NCI-H748 (cell line): ENCODE data around the gene PCYOX1L.

Source experiments
- DNase-seq: peaks from one replicate; lab custom pipeline; 2025; ENCODE audit not compliant: unreplicated experiment; lab: John Stamatoyannopoulos, UW

PCYOX1L gene

GRCh38 chr5:149406203-149406978 lies 48.5 kb downstream of the PCYOX1L start:
- no peak for DNase-seq

GRCh38 chr5:149406979-149407306 lies 49.1 kb downstream of the PCYOX1L start:
- no peak for DNase-seq

DNA sequence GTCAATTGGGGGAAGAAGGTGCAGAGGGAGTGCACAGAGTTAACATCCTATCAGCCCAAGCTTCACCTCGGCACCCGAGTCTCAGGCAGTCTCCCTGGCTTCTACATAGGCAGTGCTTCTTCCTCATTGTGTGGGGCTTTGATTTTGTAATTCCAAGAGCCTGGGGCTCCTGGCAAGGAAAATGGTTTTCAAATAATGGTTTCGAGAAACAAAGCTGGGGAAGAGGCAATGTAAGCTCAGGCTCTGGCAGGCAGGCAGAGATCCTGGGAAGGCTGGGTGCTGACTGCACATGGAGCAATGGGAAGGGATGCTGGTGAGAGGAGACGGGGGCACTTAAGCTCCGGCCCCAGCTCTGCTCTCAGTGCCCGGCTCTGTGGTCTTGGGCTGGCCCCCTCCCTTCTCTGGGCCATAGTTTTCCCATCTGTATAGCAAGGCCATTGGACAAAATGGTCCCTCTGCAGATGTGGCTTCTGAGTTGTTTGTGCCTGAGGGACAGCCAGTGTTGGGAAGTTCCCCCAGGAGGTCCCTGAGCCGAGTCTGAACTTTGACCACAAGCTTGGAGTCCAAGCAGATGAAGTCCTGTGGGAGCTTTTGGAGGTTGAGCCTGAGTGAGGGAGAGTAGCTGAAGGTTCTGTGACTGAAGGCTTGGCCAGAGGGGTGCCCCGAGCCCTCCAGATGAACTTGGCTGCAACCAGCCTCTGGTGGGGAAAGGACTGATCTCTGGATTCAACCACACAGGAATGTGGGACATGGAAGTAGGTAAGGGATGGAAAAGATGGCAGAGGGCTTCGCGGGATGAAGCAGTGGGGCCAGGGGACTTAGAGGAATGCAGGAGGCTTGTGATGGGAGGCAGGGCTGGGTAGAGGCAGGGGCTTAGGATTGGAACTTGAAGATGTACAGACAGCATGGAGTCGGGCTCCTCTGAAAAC lies 49.7 kb downstream of the PCYOX1L start:
- no peak for DNase-seq

DNA sequence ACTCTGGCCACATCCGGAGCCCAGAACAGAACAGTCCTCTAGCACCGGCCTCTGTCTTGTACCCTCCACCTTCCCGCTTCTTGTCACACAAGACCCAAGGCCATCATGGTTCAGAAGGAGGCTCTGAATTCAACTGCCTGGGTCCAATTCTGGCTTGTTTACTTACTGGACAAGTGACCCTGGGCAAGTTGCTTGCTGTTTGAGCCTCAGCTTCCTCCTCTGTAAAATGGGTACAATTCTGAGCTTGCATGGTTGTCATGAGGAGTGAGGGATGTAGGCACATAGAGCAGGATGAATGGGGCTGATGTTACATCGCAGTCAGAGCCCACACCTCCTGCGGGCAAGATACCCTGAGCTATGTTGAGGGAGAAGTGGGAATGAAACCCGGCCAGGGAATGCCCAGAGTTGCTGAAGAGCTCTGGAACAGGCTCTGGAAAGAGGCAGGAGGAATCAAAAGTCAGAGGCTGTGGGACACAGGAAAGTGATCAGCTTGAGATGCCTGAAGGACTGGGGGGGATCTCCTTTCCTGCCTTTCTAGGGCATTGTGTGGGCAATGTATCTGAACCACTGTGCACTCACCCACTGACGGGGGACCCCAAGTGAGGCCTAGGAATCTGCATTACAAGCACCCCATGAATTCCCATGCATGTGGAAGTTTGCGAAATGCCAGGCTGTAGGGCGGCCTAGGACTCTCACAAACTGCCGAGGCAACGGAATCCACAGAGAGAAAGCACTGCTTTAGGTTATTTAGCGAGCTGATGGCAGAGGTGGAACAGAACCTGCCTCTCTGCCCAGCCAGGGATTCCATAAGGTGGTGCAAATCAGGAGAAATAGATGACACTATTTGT lies 50.6 kb downstream of the PCYOX1L start:
- DNase-seq: no peak

GRCh38 chr5:149409268-149409948 lies 51.6 kb downstream of the PCYOX1L start:
- no peak for DNase-seq

DNA sequence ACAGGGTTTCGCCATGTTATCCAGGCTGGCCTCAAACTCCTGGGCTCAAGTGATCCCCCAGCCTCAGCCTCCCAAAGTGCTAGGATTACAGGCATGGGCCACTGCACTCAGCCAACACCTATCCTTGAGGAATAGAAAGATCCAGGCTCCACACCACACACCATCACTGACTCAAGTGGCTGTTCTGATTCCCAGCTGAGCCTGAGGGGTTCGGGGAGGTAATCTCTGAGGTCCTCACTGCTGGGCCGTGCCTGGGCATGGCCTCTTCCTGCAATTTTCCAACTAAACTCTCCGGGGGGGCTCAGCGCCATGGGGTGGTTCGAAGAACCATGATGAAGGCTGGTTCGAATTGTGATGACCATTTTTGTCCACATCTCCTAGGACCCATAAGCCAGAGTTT lies 52.2 kb downstream of the PCYOX1L start:
- no peak for DNase-seq

DNA sequence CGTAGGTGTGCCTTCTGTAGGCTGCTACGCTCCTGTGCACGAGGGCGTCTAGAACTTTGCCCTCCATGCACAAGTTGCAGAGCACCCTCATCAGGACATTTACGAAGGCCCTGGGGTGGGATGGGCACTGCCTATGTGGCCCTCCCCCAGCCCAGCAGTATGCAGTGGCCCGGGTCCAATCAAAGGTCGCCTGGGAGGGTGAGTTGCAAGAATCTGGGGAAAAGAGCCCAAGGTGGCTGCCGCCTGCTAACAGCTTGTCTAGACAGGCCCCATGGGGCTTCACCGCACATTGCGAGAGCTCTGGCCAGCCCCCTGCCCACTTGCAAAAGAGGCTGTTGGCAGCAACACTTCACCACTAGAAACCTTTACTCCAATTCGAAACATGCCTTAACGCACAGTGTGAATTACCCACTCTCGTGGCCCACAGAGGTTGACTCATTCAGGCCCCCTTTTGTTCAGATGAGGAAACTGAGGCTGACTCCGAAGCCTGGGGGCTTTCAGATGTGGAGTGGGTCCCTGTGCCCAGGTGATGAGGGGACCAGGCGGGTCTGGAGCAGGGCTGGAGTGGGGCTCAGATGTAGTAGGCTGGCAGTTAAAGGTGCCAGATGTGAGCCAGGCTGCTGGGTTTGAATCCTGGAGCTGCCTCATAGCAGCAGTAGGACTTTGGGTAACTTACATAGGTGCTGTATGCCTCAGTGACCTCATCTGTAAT lies 53.0 kb downstream of the PCYOX1L start:
- no peak for DNase-seq

DNA sequence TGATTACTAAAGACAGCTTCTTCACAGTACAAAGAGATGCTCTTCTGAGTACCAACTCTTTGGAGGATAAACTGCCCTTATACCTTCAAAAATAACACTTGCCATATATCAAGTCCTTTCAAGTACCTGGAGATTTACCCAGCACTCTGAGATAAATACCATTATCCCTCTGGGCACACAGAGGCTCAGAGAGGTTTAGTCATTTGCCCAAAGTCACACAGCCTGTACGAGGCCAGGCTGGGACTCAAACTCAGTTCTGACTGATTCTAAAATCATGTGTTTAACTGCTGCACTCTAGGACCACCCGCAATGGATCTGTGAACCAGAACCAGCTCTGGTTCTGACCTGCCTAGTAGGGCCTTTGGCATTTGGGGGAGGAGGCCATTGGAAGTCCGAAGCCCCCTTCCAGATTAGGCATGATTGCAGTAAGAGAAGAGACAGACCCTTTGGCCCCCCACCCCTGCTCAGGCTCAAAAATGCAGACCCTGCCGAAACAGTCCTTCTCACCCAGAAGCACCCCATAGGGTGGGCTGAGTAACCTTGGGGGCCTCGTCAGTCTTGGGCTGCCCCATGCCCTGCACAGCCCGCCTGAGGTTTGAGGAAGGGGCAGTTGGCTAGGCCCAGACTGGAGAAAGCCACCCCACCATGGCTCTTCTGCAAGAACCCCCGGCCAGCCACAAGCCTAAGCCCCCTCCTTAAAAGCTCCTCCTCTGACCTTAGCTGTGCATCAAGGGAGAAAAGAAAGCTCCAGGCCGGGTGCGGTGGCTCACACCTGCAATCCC lies 54.1 kb downstream of the PCYOX1L start:
- DNase-seq: no peak

- DNase-seq: no peak
Observed at GRCh38 chr5:149412783-149413476, 55.1 kb downstream of the PCYOX1L start.

GRCh38 chr5:149413477-149414210 lies 55.8 kb downstream of the PCYOX1L start:
- no peak for DNase-seq

GRCh38 chr5:149414405-149415065 lies 56.7 kb downstream of the PCYOX1L start:
- no peak for DNase-seq

DNA sequence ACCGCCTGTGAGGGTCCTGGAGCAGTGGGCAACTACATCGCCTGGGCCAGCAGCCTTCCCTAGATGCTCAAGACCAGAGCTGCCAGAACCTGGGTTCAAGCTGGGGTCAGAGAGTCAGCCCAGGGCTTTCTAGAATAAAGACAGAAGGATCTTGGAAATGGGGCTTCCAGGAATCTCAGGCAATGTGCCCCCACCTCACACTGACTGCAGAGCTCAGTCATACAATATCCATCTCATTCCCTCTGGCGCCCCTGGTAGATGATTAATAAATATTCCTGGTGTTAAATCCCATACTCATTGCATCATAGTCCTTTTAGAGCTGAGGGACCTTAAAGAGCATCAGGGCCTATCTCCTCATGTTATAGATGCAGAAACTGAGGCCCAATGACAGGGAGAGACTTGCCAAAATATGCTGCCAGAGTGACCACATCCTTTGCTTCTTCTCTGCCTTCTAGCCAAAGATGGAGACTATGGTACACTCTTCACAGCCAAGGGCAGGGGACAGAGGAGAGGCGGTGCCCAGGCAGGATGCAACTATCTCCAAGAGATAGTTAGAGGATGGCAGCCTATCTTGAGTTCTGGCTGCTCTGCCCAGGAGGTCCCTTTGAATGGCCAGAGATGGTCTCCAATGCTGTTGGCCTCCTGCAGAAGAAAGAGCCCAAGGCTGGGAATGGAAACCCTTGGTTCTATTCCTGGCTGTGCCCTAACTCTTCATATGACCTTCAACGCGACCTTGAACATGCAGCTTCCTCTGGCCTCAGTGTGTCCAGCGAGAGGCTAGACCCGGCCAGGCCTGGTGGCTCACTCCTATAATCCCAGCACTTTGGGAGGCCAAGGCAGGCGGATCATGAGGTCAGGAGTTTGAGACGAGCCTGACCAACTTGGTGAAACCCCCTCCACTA lies 57.5 kb downstream of the PCYOX1L start:
- DNase-seq: no peak

- DNase-seq: no peak
Observed at GRCh38 chr5:149416987-149417710, 59.3 kb downstream of the PCYOX1L start.

DNA sequence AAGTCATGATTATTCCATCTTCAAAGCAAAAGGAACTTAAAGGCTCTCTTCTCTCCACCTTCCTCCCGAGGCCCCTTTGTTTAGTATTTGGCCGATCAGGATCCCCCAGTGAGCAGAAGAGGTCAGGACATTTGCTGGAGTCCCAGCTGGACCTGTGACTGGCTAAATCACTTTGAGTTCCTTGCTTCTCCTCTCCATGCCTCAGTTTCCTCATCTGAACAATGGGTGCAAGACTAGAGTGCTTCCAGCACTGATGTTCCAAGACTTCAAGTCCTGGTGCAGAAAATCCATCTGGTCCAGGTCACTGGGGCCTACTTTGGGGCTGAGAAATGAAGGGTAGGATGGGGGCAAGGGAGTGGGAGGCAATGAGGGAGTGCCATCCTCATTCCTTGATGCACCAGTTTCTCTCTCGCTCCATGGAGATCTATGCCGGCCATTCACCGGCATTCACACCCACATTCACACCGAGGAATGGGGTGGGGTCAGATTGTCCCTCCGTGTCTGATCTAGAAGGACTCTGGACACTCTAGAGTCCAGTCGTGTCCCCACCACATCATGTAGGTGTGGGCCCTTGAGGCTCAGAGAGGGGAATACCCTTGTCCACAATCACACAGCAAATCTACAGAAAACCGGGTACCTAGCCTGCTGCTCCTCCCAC lies 60.0 kb downstream of the PCYOX1L start:
- DNase-seq: no peak

GRCh38 chr5:149418910-149419531 lies 61.2 kb downstream of the PCYOX1L start:
- no peak for DNase-seq
